Activated T-helper 2 cell treated with anti-CD3 and anti-CD28 coated beads, Interferon-gamma antibody, Interleukin-2, Interleukin-4, amounts not matched to agents 10 μg/mL and 5 μg/mL and 100 μg/mL, durations not matched to agents 14 hours and 24 hours and 36 hours (primary cell): ENCODE data around the gene ZNF283. TPM values are rescaled to one million over a fixed set of nuclear protein-coding genes. Genes with fewer than 3 reads are reported as not detected.
"Not testable (repeated sequence)": the region's sequence is repeated elsewhere in the genome, so short reads cannot be mapped to it uniquely, and the experiment has no call there.

Experiments
- DNase-seq: peaks from one replicate; pipeline ENCODE4 v3.0.0; 2021; ENCODE audit warnings: low spot score
- H3K27ac Mint-ChIP-seq: one replicate; pipeline ENCODE4 v1.8.0; 2021; ENCODE audit warnings: mixed read lengths
- H3K27me3 Mint-ChIP-seq: one replicate; pipeline ENCODE4 v1.8.0; 2021; ENCODE audit warnings: low read depth, mixed read lengths
- H3K36me3 Mint-ChIP-seq: one replicate; pipeline ENCODE4 v1.8.0; 2021; ENCODE audit warnings: low read depth, mixed read lengths
- H3K4me1 Mint-ChIP-seq: one replicate; pipeline ENCODE4 v1.8.0; 2021; ENCODE audit warnings: low read depth, mixed read lengths
- H3K4me3 Mint-ChIP-seq: one replicate; pipeline ENCODE4 v1.8.0; 2021; ENCODE audit warnings: low read depth, mild to moderate bottlenecking, moderate library complexity, mixed read lengths
- H3K9me3 Mint-ChIP-seq: one replicate; pipeline ENCODE4 v1.8.0; 2021; ENCODE audit warnings: mixed read lengths
- intact Hi-C: fragments of 100-400 bp; cut with micrococcal nuclease; formaldehyde crosslinking; loops from one replicate; pipeline ENCODE4 v1.15.1; 2023
- total RNA-seq: library from RNA; stranded (reverse); gene quantifications from 2 replicates; pipeline ENCODE4 v1.2.3, GENCODE V29; 2022

ZNF283 gene
- total RNA-seq, 1 donor from 2014 or later = 3.6 TPM

DNA sequence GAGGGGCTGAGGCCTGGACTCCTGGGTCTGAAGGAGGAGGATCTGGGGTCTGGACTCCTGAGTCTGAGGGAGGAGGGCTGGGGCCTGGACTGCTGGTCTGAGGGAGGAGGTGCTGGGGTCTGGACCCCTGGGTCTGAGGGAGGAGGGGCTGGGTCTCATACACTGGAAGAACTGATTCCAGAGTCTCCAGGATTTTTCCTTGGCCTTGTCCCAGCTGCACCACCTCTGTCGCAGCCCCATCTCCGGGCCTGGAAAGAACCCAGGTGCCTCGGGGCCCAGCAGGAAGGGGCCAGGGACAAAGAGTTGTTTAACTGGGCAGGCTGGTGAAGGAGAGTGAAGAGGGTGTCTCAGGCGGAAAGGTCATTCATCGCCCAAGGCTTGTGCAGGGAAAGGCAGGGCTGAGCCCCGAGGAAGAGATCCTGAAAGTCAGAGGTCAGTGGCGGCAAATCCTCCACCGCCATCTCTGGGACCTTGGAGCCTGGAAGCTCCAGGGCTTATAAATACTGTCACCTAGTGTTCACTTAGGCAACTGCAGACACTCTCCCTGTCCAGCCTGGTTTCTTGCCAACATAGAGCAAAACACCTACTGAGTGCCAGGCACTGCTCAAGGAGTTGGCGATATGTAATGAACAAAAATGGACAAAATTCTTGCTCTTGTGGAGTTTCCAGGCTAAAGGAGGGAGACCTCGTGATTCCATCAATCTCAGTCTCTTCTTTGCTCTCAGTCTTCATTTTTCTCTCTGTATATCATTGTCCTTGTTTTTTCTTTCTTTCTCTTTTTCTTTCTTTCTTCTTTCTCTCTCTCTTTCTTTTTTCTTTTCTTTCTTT is 41.9 kb upstream of the ZNF283 start:
- DNase-seq = peak; percentile 36
- Mint-ChIP-seq H3K4me1 (peaks cover 41% of the 10 kb centered on the region), H3K4me3 (peak overlapping the region; percentile 55), H3K27ac (peak overlapping the region; percentile 82), H3K36me3 (no peaks in the 10 kb centered on the region), H3K27me3 (peaks cover 5% of the 10 kb centered on the region), H3K9me3 (no peaks in the 10 kb centered on the region)
- intact Hi-C loops = loop anchor here (1.0 to 10.0 kb wide), 4 partner anchors 40 to 340 kb away; partner anchors contain the start of genes ETHE1, IRGQ and ZNF576

DNA sequence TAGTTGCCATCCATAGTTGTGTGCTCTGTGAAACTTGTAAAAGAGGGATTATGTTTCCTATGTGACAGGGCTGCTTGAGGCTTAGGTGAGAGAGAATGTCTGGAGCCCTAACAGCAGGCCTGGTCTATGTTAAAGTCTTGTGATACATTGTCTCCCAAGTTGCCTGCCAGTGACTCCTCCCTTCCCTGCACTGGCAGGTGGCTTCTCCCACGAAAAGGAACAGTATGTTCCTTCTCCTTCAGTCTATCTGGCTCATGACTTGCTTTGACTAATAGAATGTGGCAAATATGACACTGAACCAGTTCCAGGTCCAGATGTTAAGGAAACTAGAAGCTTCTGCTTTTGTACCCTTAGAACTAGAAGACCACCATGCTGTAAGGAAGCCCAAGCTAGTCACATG is 40.5 kb upstream of the ZNF283 start:
- intact Hi-C loops = loop anchor here (10.0 kb wide), 3 partner anchors 192 to 342 kb away; partner anchors contain the start of genes ETHE1, IRGQ and ZNF576
- DNase-seq = no peak
- H3K4me3 Mint-ChIP-seq = no peak overlapping the region
- H3K27ac Mint-ChIP-seq = no peak overlapping the region
- peaks cover 33% of the 10 kb centered on the region for H3K4me1 Mint-ChIP-seq
- H3K9me3 Mint-ChIP-seq = no peaks in the 10 kb centered on the region
- peaks cover 7% of the 10 kb centered on the region for H3K27me3 Mint-ChIP-seq
- H3K36me3 Mint-ChIP-seq = no peaks in the 10 kb centered on the region

GRCh38 chr19:43789029-43789428 is 38.1 kb upstream of the ZNF283 start:
- H3K9me3 Mint-ChIP-seq = no peaks in the 10 kb centered on the region
- intact Hi-C loops = loop anchor here (10.0 kb wide), 3 partner anchors 194 to 344 kb away; partner anchors contain the start of genes ETHE1, IRGQ and ZNF576
- H3K27me3 Mint-ChIP-seq = peaks cover 13% of the 10 kb centered on the region
- H3K27ac Mint-ChIP-seq = no peak overlapping the region
- DNase-seq = no peak
- no peaks in the 10 kb centered on the region for H3K36me3 Mint-ChIP-seq
- no peak overlapping the region for H3K4me3 Mint-ChIP-seq
- H3K4me1 Mint-ChIP-seq = peaks cover 17% of the 10 kb centered on the region

DNA sequence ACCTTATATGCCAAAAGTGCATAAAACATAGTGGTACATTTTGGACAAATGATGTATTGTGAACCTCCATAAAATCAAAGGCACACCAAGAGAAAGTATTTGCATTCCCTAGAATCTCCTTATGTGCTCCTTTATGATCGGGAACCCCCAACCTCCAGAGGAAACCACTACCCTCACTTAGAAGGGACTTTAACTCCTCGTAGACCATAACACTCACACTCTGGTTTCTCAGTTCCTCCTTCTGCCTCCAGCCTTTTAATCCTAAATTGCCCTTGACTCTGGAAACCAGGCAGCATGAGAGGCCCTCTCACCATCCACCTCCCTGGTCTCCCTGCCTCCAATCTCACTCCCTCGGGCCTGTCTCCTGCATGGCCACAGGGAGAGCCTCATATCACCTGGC is 36.5 kb upstream of the ZNF283 start:
- Mint-ChIP-seq H3K27ac (no peak overlapping the region), H3K27me3 (peaks cover 16% of the 10 kb centered on the region), H3K4me1 (peaks cover 3% of the 10 kb centered on the region), H3K4me3 (no peak overlapping the region), H3K9me3 (no peaks in the 10 kb centered on the region), H3K36me3 (no peaks in the 10 kb centered on the region)
- intact Hi-C loops = no loop called here
- DNase-seq = no peak

DNA sequence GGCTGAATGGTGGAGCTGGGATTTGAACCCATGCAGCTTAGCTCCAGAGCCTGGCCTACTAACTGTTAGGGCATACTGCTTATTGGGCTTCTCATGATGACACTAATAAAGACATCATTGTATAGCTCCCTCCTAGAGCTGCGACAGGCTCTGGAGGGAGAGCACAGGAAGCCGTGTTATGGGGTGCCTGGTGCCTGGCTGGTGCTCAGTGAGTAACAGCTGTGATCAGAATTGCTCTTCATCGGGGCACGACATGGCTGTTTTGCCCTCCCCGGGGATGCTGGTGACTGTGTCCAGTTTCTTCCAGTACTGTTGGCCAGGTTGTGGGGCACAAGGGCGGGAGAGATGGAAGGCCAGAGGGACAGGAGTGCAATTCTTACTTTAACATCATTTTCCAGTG is 30.0 kb upstream of the ZNF283 start:
- H3K9me3 Mint-ChIP-seq = peaks cover 3% of the 10 kb centered on the region

GRCh38 chr19:43797556-43797955 is 29.6 kb upstream of the ZNF283 start:
- Mint-ChIP-seq H3K4me3 (peak overlapping the region; percentile 57), H3K4me1 (peaks cover 8% of the 10 kb centered on the region), H3K9me3 (peaks cover 3% of the 10 kb centered on the region), H3K27me3 (peaks cover 16% of the 10 kb centered on the region), H3K36me3 (no peaks in the 10 kb centered on the region), H3K27ac (no peak overlapping the region)
- intact Hi-C loops = no loop called here
- DNase-seq = no peak

More for the DNA sequence above, 30.0 kb upstream of the ZNF283 start:
- intact Hi-C loops = no loop called here
- H3K4me3 Mint-ChIP-seq = peak overlapping the region; percentile 57
- peaks cover 14% of the 10 kb centered on the region for H3K27me3 Mint-ChIP-seq
- no peak for DNase-seq
- no peak overlapping the region for H3K27ac Mint-ChIP-seq
- H3K36me3 Mint-ChIP-seq = no peaks in the 10 kb centered on the region
- H3K4me1 Mint-ChIP-seq = peaks cover 8% of the 10 kb centered on the region

- no peaks in the 10 kb centered on the region for H3K36me3 Mint-ChIP-seq
- intact Hi-C loops = no loop called here
- peak overlapping the region; percentile 67 for H3K4me3 Mint-ChIP-seq
- peaks cover 8% of the 10 kb centered on the region for H3K4me1 Mint-ChIP-seq
- H3K27ac Mint-ChIP-seq = no peak overlapping the region
- H3K9me3 Mint-ChIP-seq = peaks cover 3% of the 10 kb centered on the region
- peaks cover 16% of the 10 kb centered on the region for H3K27me3 Mint-ChIP-seq
- no peak for DNase-seq
Observed at GRCh38 chr19:43798026-43798545, 29.0 kb upstream of the ZNF283 start.

DNA sequence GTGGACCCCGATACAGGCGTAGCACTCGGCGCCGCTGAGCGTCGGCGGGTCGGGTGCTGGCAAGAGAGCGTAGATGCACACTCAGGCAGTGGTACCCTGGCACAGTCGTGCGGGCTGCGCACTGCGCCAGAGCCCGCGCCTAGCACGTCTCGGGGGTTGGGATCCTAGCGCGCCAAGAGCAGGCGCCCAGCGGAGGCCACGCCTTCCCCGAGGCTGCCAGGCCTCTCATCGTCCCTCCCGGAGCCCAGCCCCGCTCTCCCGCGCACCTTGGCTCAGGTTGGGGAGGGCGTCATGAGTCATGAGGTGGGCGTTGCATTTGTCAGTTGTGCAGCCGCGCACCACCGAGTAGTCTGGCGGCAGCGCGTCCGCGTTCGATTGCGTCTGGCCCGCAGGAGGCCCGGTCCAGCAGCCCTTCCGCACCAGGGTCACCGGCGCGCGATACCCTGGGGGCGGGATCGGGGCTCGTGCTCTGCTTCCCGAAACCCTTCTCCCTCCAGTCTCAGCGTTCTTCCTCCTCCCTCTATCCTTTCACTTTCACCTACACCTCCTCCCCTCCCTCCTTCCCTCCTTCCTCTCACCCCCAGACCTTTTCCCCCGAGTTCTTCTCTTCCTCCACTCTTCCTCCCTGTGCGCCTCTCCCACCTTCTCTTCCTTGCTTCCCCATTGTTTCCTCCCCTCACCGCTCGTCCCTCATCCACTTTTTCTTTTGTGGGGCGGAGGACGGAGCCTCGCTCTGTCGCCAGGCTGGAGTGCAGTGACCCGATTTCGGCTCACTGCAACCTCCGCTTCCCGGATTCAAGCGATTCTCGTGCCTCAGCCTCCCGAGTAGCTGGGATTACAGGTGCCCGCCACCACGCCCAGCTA is 28.3 kb upstream of the ZNF283 start:
- no peak overlapping the region for H3K27ac Mint-ChIP-seq
- H3K4me3 Mint-ChIP-seq = peak overlapping the region; percentile 67
- intact Hi-C loops = no loop called here
- H3K9me3 Mint-ChIP-seq = peaks cover 3% of the 10 kb centered on the region
- no peaks in the 10 kb centered on the region for H3K36me3 Mint-ChIP-seq
- no peak for DNase-seq
- H3K27me3 Mint-ChIP-seq = peaks cover 13% of the 10 kb centered on the region
- H3K4me1 Mint-ChIP-seq = peaks cover 8% of the 10 kb centered on the region

DNA sequence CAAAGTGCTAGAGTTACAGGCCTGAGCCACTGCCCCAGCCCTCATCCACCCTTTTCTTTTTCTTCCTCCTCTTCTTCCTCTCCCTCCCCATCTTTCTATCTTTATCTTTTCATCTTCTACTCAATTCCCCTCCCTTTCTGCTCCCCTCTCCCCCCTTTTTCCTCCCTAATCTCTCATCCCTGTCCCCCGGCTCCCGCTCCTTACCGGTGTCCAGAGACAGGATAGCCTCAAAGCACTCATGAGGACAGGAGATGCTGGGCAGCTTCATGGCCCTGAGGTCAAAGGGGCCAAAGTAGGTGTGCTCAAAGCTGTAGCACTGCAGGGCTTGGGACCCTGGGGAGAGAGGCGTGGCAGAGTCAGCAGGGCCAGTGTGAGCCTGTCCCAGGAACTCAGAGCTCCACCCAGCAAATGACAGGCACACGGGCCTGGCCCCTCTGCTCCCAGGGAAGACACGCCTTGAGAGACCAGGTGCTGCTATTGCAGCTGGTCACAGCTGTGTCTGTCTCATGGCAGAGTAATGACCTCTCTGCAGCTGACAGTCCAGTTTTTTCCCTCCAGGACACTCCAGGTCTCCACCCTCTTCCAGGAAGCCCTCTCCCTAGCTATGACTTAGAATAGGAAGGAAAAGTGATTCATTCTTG is 27.5 kb upstream of the ZNF283 start:
- Mint-ChIP-seq H3K4me3 (peak overlapping the region; percentile 67), H3K27me3 (peaks cover 14% of the 10 kb centered on the region), H3K36me3 (no peaks in the 10 kb centered on the region), H3K9me3 (peaks cover 3% of the 10 kb centered on the region), H3K27ac (no peak overlapping the region), H3K4me1 (peaks cover 8% of the 10 kb centered on the region)
- intact Hi-C loops = no loop called here
- no peak for DNase-seq

- Mint-ChIP-seq H3K36me3 (no peaks in the 10 kb centered on the region), H3K27me3 (peaks cover 14% of the 10 kb centered on the region), H3K9me3 (no peaks in the 10 kb centered on the region), H3K4me1 (peaks cover 8% of the 10 kb centered on the region), H3K4me3 (no peak within 1 kb of the TSS), H3K27ac (no peak within 1 kb of the TSS)
- intact Hi-C loops = no loop called here
- no peak for DNase-seq
Observed at GRCh38 chr19:43802216-43802951, 24.7 kb upstream of the ZNF283 start, which contains the start of gene LYPD5. TSS of gene LYPD5 (minus strand) at chr19:43802447. CDS start at chr19:43802380, 67 bp downstream.

- Mint-ChIP-seq H3K4me1 (no peaks in the 10 kb centered on the region), H3K4me3 (no peak overlapping the region), H3K27ac (no peak overlapping the region), H3K9me3 (no peaks in the 10 kb centered on the region), H3K27me3 (peaks cover 16% of the 10 kb centered on the region), H3K36me3 (no peaks in the 10 kb centered on the region)
- intact Hi-C loops = no loop called here
- no peak for DNase-seq
Observed at GRCh38 chr19:43804432-43804831, 22.7 kb upstream of the ZNF283 start.

GRCh38 chr19:43806401-43806800 is 20.7 kb upstream of the ZNF283 start:
- H3K27ac Mint-ChIP-seq, DNase-seq, H3K36me3 Mint-ChIP-seq, intact Hi-C loops, H3K4me3 Mint-ChIP-seq, H3K9me3 Mint-ChIP-seq, H3K4me1 Mint-ChIP-seq: not testable (repeated sequence)
- H3K27me3 Mint-ChIP-seq = peaks cover 16% of the 10 kb centered on the region
